Measurements from ENCODE around the gene MBOAT1.
"Not testable (repeated sequence)": the region's sequence is repeated elsewhere in the genome, so short reads cannot be mapped to it uniquely, and the experiment has no call there.

MBOAT1 gene

DNA sequence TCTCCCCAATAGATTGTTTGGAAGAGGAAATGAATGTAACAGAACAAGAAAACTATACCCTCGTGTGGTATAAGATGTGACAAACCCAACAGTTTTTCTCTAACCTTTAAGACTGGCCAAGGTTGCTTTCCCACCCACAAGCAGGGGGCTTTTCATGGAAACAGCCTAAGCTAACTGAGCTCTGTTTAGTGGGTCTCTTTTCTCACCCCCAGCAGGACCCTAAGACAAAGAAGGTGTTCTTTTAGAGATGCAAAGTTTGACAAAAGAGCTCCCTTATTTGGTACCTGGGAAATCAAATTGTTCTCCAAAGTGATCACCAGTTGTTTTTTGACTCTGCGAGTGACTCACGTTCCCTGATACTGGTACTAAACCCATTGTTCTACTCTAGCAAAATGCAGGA is 59.1 kb downstream of the MBOAT1 start:
- Histone ChIP-seq H3K27me3 (no peaks in the 10 kb centered on the region), H3K4me3 (no peak overlapping the region), H3K4me1 (peaks cover 0 to 4% (median 0%) of the 10 kb centered on the region in 4 donors), H3K27ac (no peak overlapping the region), H3K36me3 (peaks cover 0 to 9% (median 0%) of the 10 kb centered on the region in 3 donors), H3K9me3 (no peaks in the 10 kb centered on the region)
- TF ChIP-seq, protein P1, sequence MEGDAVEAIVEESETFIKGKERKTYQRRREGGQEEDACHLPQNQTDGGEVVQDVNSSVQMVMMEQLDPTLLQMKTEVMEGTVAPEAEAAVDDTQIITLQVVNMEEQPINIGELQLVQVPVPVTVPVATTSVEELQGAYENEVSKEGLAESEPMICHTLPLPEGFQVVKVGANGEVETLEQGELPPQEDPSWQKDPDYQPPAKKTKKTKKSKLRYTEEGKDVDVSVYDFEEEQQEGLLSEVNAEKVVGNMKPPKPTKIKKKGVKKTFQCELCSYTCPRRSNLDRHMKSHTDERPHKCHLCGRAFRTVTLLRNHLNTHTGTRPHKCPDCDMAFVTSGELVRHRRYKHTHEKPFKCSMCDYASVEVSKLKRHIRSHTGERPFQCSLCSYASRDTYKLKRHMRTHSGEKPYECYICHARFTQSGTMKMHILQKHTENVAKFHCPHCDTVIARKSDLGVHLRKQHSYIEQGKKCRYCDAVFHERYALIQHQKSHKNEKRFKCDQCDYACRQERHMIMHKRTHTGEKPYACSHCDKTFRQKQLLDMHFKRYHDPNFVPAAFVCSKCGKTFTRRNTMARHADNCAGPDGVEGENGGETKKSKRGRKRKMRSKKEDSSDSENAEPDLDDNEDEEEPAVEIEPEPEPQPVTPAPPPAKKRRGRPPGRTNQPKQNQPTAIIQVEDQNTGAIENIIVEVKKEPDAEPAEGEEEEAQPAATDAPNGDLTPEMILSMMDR (IDR thresholded peaks at IDR 0.05), result no peak
- no peak for DNase-seq
- intact Hi-C loops (cut with DNase I; ENCODE audit: low total_unique reads), result no loop called here

DNA sequence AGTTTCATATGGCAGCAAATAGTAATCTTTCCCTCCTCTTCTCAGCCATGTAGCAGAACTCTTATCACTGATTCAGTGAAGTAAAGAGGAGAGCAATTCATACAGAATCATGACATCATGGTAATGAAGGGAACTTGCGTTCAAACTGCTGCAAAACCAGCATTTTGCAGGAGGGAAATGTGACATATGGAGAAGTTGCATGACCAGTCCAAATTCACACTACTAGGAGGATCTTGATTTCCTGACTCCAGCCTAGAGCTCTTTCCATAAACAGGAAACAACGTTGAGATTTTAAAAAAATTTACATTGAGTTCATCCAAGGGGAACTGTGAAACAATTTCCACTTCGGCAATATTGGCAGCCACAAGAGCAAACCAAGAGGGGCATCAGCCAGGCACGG is 63.8 kb downstream of the MBOAT1 start:
- Histone ChIP-seq H3K4me1 (peaks cover 0 to 4% (median 0%) of the 10 kb centered on the region in 4 donors), H3K27ac (no peak overlapping the region), H3K27me3 (no peaks in the 10 kb centered on the region), H3K4me3 (no peak overlapping the region), H3K36me3 (peaks cover 7 to 20% (median 8%) of the 10 kb centered on the region in 3 donors), H3K9me3 (no peaks in the 10 kb centered on the region)
- no peak for DNase-seq
- intact Hi-C loops (cut with DNase I; ENCODE audit: low total_unique reads), result no loop called here
- TF ChIP-seq, protein P1 (IDR thresholded peaks at IDR 0.05), result no peak

DNA sequence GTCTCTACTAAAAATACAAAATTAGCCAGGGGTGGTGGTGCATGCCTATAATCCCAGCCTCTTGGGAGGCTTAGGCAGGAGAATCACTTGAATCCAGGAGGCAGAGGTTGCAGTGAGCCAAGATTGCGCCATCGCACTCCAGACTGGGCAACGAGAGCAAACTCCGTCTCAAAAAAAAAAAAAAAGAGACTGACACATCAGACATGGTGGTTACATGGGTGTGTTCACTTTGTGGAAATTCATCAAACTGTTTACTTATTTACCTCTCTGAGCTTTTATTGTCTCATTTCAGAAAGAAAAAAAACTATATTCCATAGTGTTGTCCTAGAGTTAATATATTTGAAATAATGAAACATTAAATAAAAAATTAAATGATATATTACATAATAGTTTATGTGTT is 64.8 kb downstream of the MBOAT1 start:
- intact Hi-C loops (cut with DNase I; ENCODE audit: low total_unique reads), result no loop called here
- Histone ChIP-seq H3K27me3 (no peaks in the 10 kb centered on the region), H3K36me3 (peaks cover 14 to 30% (median 18%) of the 10 kb centered on the region in 3 donors), H3K27ac (no peak overlapping the region), H3K9me3 (no peaks in the 10 kb centered on the region), H3K4me1 (peaks cover 0 to 4% (median 0%) of the 10 kb centered on the region in 4 donors), H3K4me3 (no peak overlapping the region)
- DNase-seq, result no peak
- TF ChIP-seq, protein P1 (IDR thresholded peaks at IDR 0.05), result no peak

DNA sequence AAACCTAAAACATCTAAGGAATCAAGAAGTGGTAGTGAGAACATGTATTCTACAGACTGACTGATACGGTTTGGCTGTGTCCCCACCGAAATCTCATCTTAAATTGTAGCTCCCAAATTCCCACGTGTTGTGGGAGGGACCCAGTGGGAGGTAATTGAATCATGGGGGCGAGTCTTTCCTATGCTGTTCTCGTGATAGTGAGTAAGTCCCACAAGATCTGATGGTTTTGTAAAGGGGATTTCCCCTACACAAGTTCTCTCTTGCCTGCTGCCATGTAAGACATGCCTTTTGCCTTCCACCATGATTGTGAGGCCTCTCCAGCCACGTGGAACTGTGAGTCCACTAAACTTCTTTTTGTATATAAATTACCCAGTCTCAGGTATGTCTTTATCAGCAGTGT is 65.4 kb downstream of the MBOAT1 start:
- H3K4me3 ChIP-seq; H3K9me3 ChIP-seq; DNase-seq; H3K4me1 ChIP-seq; H3K27me3 ChIP-seq; H3K27ac ChIP-seq; intact Hi-C loops (cut with DNase I; ENCODE audit: low total_unique reads): not testable (repeated sequence)
- H3K36me3 ChIP-seq, result peaks cover 14 to 28% (median 24%) of the 10 kb centered on the region in 3 donors

DNA sequence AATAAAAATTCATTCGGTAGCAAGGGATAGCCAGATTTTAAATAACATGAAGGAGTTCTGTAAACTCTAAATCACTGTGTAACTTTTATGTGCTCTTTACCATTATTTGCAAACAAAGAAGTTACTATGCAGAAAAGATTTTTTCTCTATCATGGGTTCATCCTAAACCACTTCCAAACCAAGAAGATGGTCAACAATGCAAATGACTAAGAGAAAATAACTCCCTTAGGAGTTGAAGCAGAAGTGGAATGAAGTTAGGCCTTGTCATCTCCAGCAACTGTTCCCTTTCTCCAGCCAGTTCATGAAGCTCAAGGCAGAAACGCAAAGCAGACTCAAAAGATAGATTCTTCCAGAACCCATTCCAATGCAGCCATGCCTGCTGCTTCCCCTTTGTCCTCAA is 66.0 kb downstream of the MBOAT1 start:
- Histone ChIP-seq H3K9me3 (no peaks in the 10 kb centered on the region), H3K27ac (no peak overlapping the region), H3K4me1 (peaks cover 0 to 4% (median 0%) of the 10 kb centered on the region in 4 donors), H3K36me3 (peaks cover 14 to 29% (median 27%) of the 10 kb centered on the region in 3 donors), H3K27me3 (no peaks in the 10 kb centered on the region), H3K4me3 (no peak overlapping the region)
- intact Hi-C loops (cut with DNase I; ENCODE audit: low total_unique reads), result no loop called here
- TF ChIP-seq, protein P1 (IDR thresholded peaks at IDR 0.05), result no peak
- DNase-seq, result no peak

DNA sequence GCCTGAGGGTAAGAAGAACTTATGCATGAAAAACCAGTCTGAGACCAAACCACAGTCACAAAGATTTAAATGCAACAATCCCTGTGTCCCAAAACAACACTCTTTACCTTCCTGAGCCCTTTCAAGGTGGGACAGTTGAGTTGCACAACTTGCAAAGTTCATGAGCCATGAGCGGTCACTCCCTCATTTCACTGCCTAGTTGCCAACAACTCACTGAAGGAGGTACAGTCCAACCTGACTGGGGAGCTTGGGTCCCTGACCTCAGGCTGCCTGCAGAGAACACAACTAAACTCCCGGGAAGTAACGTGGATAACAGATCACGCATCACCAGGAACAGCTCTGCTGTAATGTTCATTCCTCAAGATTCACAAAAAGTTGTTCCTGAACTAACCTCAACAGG is 69.4 kb downstream of the MBOAT1 start:
- intact Hi-C loops (cut with DNase I; ENCODE audit: low total_unique reads), result no loop called here
- no peaks in the 10 kb centered on the region for H3K27me3 ChIP-seq
- no peaks in the 10 kb centered on the region for H3K9me3 ChIP-seq
- H3K36me3 ChIP-seq, result peaks cover 14 to 43% (median 29%) of the 10 kb centered on the region in 3 donors
- no peak overlapping the region for H3K4me3 ChIP-seq
- no peaks in the 10 kb centered on the region for H3K4me1 ChIP-seq
- no peak overlapping the region for H3K27ac ChIP-seq
- no peak for DNase-seq
- TF ChIP-seq, protein P1 (IDR thresholded peaks at IDR 0.05), result no peak

Measured in tibial artery (tissue), 4 donors.